GM12878 (cell line): ENCODE data around the gene FGF1. TPM values are rescaled to one million over a fixed set of nuclear protein-coding genes. Genes with fewer than 3 reads are reported as not detected.

Source experiments
- ATAC-seq: fragments of 200-7000 bp; cut with Tn5 transposase; 3 replicates; pipeline ENCODE4 v1.9.1; 2020; ENCODE audit warnings: mild to moderate bottlenecking, moderate library complexity
- BruUV-seq: library from RNA; stranded (reverse); fragments of 400-500 nt; replicated peaks from 2 replicates; lab custom pipeline; 2021; lab: Mats Ljungman, UMichigan
- CTCF ChIA-PET: fragments of 300-600 bp; sonication (Branson Sonifier 250); formaldehyde crosslinking; extraction: SDS; loops from one replicate; lab custom pipeline; 2021; ENCODE audit warnings: inconsistent platforms; lab: Yijun Ruan, JAX
- POLR2A ChIA-PET: fragments of 350-600 bp; formaldehyde crosslinking; extraction: SDS; loops from one replicate; lab custom pipeline; 2021; ENCODE audit warnings: inconsistent platforms; lab: Charles Lee
- RAD21 ChIA-PET: fragments of 300-600 bp; sonication (Branson Sonifier 250); formaldehyde crosslinking; loops from one replicate; lab custom pipeline; 2023; ENCODE audit warnings: antibody characterized with exemption; ENCODE audit not compliant: unreplicated experiment; lab: Charles Lee
- SMC1A ChIA-PET: fragments of 300-600 bp; sonication (Branson Sonifier 250); formaldehyde crosslinking; loops from one replicate; lab custom pipeline; 2023; ENCODE audit not compliant: unreplicated experiment, uncharacterized antibody; lab: Charles Lee
- DNase-seq: peaks from one replicate; pipeline ENCODE4 v3.0.0-alpha.2; 2011; ENCODE audit warnings: low read depth, low spot score
- FAIRE-seq: peaks from 3 replicates; lab custom pipeline; 2011; peaks lifted over from hg19 to GRCh38; lab: Jason Lieb, UNC
- H2AFZ ChIP-seq: 2 replicates; pipeline ENCODE4 v1.6.0; 2011; ENCODE audit warnings: low read depth, low read length, control low read depth; ENCODE audit not compliant: control insufficient read depth
- H3K27ac ChIP-seq: 2 replicates; pipeline ENCODE4 v1.5.1; 2011; ENCODE audit warnings: control low read depth; ENCODE audit not compliant: control insufficient read depth, insufficient read depth
- H3K27me3 ChIP-seq, 2 experiments: replicated peaks in 1 of 2; 2 replicates each; pipeline versions ENCODE4 v1.6.0 to v1.6.1; 2011; ENCODE audit warnings: low read length in 1 of 2; ENCODE audit not compliant: control insufficient read depth in 2 of 2, insufficient read depth in 2 of 2
- H3K36me3 ChIP-seq, 2 experiments: 2 replicates each; pipeline ENCODE4 v1.5.1; 2011; ENCODE audit warnings: low read length in 1 of 2; ENCODE audit not compliant: control insufficient read depth in 2 of 2, insufficient read depth in 2 of 2
- H3K4me1 ChIP-seq: 2 replicates; pipeline ENCODE4 v1.6.1; 2011; ENCODE audit warnings: mild to moderate bottlenecking, low read length, moderate library complexity, mixed read lengths; ENCODE audit not compliant: control insufficient read depth, insufficient read depth
- H3K4me2 ChIP-seq: 2 replicates; pipeline ENCODE4 v1.6.0; 2011; ENCODE audit warnings: control low read depth; ENCODE audit not compliant: control insufficient read depth, insufficient read depth
- H3K4me3 ChIP-seq: fragments of 200-600 bp; sonication (generic); 2 replicates; pipeline ENCODE4 v1.5.1; 2016
- H3K79me2 ChIP-seq: 2 replicates; pipeline ENCODE4 v1.6.0; 2011; ENCODE audit warnings: low read length; ENCODE audit not compliant: control insufficient read depth, insufficient read depth
- H3K9ac ChIP-seq: 2 replicates; pipeline ENCODE4 v1.8.0; 2011; ENCODE audit warnings: low read length, control low read depth, mixed read lengths; ENCODE audit not compliant: control insufficient read depth, insufficient read depth
- H3K9me3 ChIP-seq: replicated peaks from 3 replicates; pipeline ENCODE4 v1.5.1; 2011; ENCODE audit warnings: mild to moderate bottlenecking, low read length; ENCODE audit not compliant: control insufficient read depth, insufficient read depth
- H4K20me1 ChIP-seq: 2 replicates; pipeline ENCODE4 v1.6.0; 2011; ENCODE audit not compliant: control insufficient read depth, insufficient read depth
- ATF7 ChIP-seq: fragments of 450-650 bp; IDR thresholded peaks from 2 replicates; pipeline ENCODE4 v1.6.1; 2016; ENCODE audit warnings: low read depth, mild to moderate bottlenecking
- CBFB ChIP-seq: IDR thresholded peaks from 2 replicates; pipeline ENCODE4 v1.6.1; 2016; ENCODE audit warnings: antibody characterized with exemption, low read depth
- CBX3 ChIP-seq: fragments of 200-600 bp; sonication (generic); IDR thresholded peaks from 2 replicates; pipeline ENCODE4 v1.6.1; 2016; ENCODE audit warnings: low read depth, borderline replicate concordance
- CHD1 ChIP-seq: IDR thresholded peaks from 2 replicates; pipeline ENCODE4 v1.6.1; 2012; ENCODE audit warnings: low read depth, low read length, improper control_type of control experiment
- E2F8 ChIP-seq: fragments of 450-650 bp; IDR thresholded peaks from 2 replicates; pipeline ENCODE4 v1.6.1; 2018; ENCODE audit warnings: mild to moderate bottlenecking, low read depth, moderate library complexity; ENCODE audit not compliant: partially characterized antibody
- GABPA ChIP-seq: IDR thresholded peaks from 2 replicates; pipeline ENCODE4 v1.6.1; 2014; ENCODE audit warnings: antibody characterized with exemption, low read depth, mild to moderate bottlenecking, inconsistent platforms
- IRF3 ChIP-seq: fragments of 450-650 bp; IDR thresholded peaks from 2 replicates; pipeline ENCODE4 v1.6.1; 2014; ENCODE audit warnings: mild to moderate bottlenecking
- MAX ChIP-seq: IDR thresholded peaks from 2 replicates; pipeline ENCODE4 v1.6.1; 2012; ENCODE audit warnings: low read depth, low read length, improper control_type of control experiment
- NR2C1 ChIP-seq: fragments of 450-650 bp; IDR thresholded peaks from 2 replicates; pipeline ENCODE4 v1.6.1; 2017; ENCODE audit warnings: antibody characterized with exemption, mild to moderate bottlenecking, moderate library complexity
- POLR2AphosphoS5 ChIP-seq: IDR thresholded peaks from 2 replicates; pipeline ENCODE4 v1.6.1; 2011; ENCODE audit warnings: mild to moderate bottlenecking, low read length, inconsistent platforms
- REST ChIP-seq: IDR thresholded peaks from 2 replicates; pipeline ENCODE4 v1.6.1; 2012; ENCODE audit warnings: mild to moderate bottlenecking, low read depth, low read length
- SMC3 ChIP-seq: IDR thresholded peaks from 2 replicates; pipeline ENCODE4 v1.6.1; 2011; ENCODE audit warnings: low read length, improper control_type of control experiment, borderline replicate concordance
- SUZ12 ChIP-seq: fragments of 200-600 bp; sonication (generic); IDR thresholded peaks from one replicate; pipeline ENCODE4 v1.6.1; 2018; ENCODE audit warnings: antibody characterized with exemption, mild to moderate bottlenecking; ENCODE audit not compliant: unreplicated experiment
- TCF7 ChIP-seq: IDR thresholded peaks from 2 replicates; pipeline ENCODE4 v1.6.1; 2014; ENCODE audit warnings: antibody characterized with exemption, borderline replicate concordance
- ZSCAN29 ChIP-seq: fragments of 450-650 bp; IDR thresholded peaks from 2 replicates; pipeline ENCODE4 v1.6.1; 2017; ENCODE audit warnings: mild to moderate bottlenecking, moderate library complexity
- WGBS: methylation state at CpG from one replicate; pipeline ENCODE4 v1.1.6; 2016; ENCODE audit warnings: low lambda C conversion rate; ENCODE audit not compliant: insufficient replicate concordance, insufficient coverage; ENCODE audit errors: missing lambda C conversion rate; 5-methylcytosine and 5-hydroxymethylcytosine counted together
- in situ Hi-C: fragments of 300-500 bp; cut with MboI; formaldehyde crosslinking; loops from 9 replicates; pipeline ENCODE4 v1.14.3; 2018; ENCODE audit warnings: mixed read lengths
- intact Hi-C: fragments of 100-400 bp; cut with micrococcal nuclease; formaldehyde crosslinking; loops from one replicate; pipeline ENCODE4 v1.14.2; 2022; ENCODE audit not compliant: unreplicated experiment
- polyA plus RNA-seq, 11 experiments: library from polyadenylated mRNA; depleted of rRNA in 4 of 11; unstranded in 6 of 11; stranded (reverse) in 5 of 11; fragments of >200 nt; fragmentation: Nextera tagmentation in 4 of 11; fragmentation: Illumina TruSeq in 1 of 11; extraction: Ambion mirVana in 4 of 11; extraction: Trizol in 1 of 11; gene quantifications; 1 replicate in 1 of 11; 2 replicates in 10 of 11; pipeline versions ENCODE4 v1.2.1 to v1.2.3, GENCODE V29; 2011 to 2016; ENCODE audit warnings: inconsistent platforms in 2 of 11, missing spikeins in 2 of 11, low read depth in 1 of 11
- total RNA-seq, 4 experiments: library from RNA; depleted of rRNA in 3 of 4; stranded (reverse); fragments of >200 nt in 3 of 4; fragmentation: Illumina TruSeq in 1 of 4; extraction: Trizol in 1 of 4; gene quantifications; 2 replicates each; pipeline versions ENCODE4 v1.2.1 to v1.2.3, GENCODE V29; 2013 to 2021

The FGF1 gene
- total and polyA plus RNA-seq, 10 of the 15 experiments (the other 5 are each of a cell fraction or from before 2014, with no cell fraction given): not detected

GRCh38 chr5:142568283-142568995 lies 117.5 kb downstream of the FGF1 start:
- H3K4me2 ChIP-seq: no peak overlapping the region
- intact Hi-C loops: no loop called here
- FAIRE-seq: no peak
- TF ChIP-seq REST (no peak), CHD1 (no peak), POLR2AphosphoS5 (no peak), IRF3 (no peak), ATF7 (no peak), CBX3 (no peak), GABPA (no peak), SUZ12 (no peak), SMC3 (no peak), ZSCAN29 (no peak), TCF7 (no peak), MAX (no peak), E2F8 (no peak), NR2C1 (no peak), CBFB (no peak)

More at GRCh38 chr5:142568283-142568995, 117.5 kb downstream of the FGF1 start:
- ChIA-PET RAD21 (no interaction called here), POLR2A (no interaction called here), CTCF (no interaction called here), SMC1A (no interaction called here)
- Histone ChIP-seq H3K9me3 (no peaks in the 10 kb centered on the region), H3K79me2 (no peaks in the 10 kb centered on the region), H3K36me3 (no peaks in the 10 kb centered on the region), H3K9ac (no peak overlapping the region), H3K27ac (no peak overlapping the region), H2AFZ (no peak overlapping the region), H3K4me3 (no peak overlapping the region), H3K4me1 (no peaks in the 10 kb centered on the region), H4K20me1 (no peaks in the 10 kb centered on the region), H3K27me3 (no peaks in the 10 kb centered on the region; a peak in 1 of 4 replicates)
- ATAC-seq (no peak), DNase-seq (no peak)
- 30% methylated on average over 10 of the region's 10 CpGs for WGBS
- in situ Hi-C loops: no loop called here
- no TSS peak for BruUV-seq
